KBM-7 (cell line): Measurements from ENCODE around the gene PODXL.

ENCODE experiments used
- DNase-seq: peaks from one replicate; pipeline ENCODE4 v3.0.0-alpha.2; 2015
- in situ Hi-C: fragments of 300-500 bp; cut with MboI; formaldehyde crosslinking; loops from 2 replicates; pipeline ENCODE4 v1.14.3; 2020; ENCODE audit warnings: low sequenced_read_pairs, low pct_unique_long_range_greater_than_20kb, mixed read lengths

Gene PODXL

DNA sequence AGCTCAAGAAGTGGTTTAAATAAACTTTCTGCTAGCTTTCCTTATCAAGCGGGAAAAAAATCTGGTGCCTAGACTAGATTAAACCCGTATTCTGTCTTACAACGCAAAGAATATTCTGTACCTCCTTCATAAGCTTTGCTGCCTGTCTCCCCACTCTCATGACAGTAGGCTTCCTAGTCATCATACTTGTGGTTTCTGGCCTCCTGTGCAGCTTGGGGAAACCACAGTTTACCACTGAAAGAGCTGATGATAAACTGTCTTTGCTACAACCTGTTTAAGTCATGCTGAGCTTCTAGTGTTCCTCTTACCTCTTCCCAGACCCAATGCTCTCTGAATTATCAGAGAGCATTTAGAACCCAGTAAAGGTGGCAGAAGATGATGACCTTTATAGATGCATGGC is 55.0 kb downstream of the PODXL start:
- DNase-seq: peak; percentile 39
- in situ Hi-C loops: no loop called here

DNA sequence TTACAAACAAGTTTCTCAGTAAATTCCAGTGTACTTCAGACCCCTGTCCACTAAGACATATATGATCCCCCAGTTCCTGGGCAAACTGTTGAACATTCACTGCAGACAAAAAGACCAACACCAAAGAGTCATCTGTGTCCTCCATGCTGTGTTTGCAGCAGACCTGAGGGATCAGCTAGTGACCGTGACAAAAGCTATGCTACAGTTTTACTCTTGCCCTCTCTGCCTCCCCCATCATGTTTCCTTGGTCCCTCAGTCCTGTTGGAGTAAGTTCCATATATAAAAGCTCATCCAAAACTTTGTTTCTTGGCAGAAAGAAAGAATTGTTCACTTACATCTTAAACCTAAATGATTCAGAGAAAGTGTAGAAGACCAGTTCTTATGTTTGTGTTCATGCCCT is 56.1 kb downstream of the PODXL start:
- no peak for DNase-seq
- in situ Hi-C loops: no loop called here

DNA sequence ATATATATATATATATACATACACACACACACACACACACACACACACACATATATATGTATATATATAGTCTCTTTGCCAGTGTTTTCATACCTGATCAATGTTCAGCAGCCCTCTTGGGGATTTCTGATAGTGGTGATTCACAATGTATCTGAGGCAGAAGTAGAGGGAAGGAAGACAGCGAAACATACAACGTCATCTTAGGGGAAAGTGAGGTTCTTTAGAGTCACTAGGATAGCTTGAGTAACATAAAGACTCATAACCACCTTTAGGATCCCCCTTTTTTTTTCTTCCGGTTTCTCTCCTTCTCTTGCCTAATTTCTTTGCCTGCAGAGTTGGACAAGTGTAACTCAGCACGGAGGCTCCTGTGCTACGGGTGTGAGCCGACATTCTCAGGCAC is 56.6 kb downstream of the PODXL start:
- DNase-seq: no peak
- in situ Hi-C loops: no loop called here

DNA sequence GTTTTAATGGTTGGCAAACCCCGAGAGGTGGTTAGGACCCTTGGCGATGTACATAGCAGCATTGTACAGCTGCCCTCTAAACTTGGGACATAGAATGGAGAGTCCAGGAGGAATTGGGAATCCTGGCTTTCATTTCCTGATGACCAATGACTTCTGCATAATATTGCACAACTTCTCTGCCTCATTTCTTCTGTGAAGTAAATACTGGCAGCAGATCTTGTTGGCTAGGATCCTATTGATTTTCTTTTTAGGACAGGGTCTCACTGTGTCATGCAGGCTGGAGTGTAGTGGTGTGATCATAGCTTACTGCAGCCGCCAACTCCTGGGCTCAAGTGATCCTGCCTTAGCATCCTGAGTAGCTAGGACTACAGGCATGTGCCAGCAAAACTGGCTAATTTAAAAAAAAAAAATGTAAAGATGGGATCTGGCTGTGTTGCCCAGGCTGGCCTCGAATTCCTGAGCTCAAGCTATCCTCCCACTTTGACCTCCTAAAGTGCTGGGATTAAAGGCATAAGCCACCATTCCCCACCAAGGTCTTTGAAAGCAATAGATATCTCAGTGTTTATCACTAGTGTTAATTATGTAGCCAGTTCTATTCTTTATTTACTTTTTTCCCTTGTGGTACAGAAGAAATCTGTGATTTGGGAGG is 58.1 kb downstream of the PODXL start:
- DNase-seq: no peak
- in situ Hi-C loops: no loop called here

DNA sequence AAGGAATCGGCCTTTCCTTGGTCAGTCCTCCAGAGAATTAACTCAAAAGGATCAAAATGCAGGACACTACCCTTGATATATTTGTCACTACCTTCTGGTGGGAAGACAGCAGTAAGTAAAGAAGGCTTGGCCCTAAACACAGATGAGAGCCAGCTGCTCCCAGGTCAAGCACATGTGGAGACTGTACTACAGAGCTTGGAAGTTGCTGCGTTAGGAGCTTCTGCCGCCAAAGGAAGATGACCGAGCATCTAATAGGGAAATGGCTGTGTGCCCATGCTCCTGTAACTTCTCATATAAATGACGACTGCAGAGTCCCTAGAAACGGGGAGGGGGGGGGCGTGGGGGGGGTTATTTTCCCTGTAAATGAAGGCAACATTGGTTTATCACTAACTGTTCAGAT is 59.0 kb downstream of the PODXL start:
- DNase-seq: no peak
- in situ Hi-C loops: no loop called here

DNA sequence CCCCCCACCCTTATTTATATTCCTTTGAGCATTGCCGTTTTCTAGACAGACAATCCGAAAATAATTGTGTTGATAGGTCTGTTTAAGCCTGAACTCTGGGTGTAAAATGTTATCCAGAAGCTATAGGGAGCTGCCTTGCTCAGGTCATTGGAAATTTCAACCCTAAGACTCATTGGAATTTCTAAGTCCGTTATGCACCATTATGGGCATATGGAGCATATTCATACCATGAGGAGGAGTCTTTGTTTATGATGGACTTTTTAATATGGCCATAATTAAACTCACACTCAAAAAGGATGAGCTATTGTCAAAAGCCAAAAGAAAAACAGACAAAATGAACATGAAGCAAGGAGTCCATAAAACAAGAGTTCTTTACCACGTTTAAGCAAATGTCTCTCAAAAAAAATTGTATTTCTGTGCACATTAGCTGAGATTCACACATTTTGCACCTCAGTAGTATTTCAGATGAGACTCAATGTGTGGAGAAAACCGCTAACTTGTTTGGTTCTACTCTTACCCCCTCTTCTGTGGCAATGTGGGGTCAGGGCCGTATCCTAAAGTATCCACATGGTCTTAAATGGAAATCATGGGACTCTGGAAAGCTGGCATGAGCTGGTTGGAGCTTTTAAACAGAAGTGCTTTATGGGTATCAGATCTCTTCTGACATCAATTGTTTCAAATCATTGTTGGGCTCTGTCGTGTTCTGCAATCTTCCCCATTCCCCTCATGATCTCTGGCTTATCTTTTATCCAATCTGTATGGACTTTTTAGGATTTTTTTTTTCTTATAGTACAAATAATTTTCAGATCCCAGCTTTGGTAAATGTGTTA is 60.5 kb downstream of the PODXL start:
- in situ Hi-C loops: no loop called here
- no peak for DNase-seq

DNA sequence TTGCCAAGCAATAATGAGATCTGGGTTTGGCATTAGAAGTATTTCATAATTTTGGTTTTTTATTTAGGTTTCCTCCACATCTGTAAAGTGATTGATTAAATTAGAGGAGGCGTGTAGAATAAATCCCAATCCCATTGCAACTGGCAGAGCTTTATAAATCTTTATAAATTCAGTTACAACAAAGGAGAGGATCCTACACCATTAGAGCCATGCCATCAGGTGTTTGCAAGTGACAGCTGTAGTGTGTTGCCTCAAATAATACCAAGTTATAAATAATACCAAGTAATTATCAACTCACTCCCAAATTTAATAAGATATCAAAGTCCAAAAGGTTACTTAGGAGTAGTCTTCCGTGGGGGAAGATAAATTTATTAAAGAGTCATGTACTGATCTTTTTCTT is 62.2 kb downstream of the PODXL start:
- no peak for DNase-seq
- in situ Hi-C loops: no loop called here

DNA sequence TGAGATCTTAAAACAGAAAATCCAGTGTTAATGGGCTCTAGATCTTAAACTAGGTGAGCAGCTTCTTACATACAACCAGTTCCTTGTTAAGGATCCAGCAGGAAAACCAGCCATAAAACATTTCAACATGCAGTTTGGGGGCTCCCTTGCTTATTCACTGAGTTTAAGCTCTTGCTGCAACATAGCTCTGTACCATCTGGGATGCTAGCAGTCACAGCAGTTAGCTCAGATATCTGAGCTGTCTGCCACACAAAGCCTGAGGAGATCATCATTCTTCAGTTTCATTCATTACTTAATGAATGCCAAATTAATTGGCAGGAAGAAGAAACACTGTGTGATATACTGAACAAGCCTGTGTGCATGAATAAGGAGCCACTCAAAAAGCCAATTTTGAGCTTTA is 62.8 kb downstream of the PODXL start:
- in situ Hi-C loops: no loop called here
- DNase-seq: no peak

DNA sequence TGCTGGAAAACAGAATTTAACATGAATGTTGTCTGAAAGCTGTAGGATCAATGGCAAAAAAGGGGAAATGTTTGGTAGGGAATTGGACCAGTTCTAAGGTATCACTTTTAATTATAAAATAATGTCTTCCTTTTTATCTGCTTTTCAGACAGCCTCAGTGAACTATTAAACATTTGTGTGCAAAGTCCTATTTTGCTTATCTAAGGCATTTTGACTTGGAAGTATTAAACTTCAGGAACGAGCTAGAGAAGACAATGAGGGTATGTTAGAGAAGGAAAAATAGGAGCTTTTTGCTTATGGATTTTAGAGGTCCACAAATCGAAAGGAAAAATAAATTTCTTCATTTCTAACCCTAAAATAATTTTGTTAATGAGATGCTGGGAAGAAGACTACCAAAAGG is 63.3 kb downstream of the PODXL start:
- in situ Hi-C loops: no loop called here
- DNase-seq: no peak

DNA sequence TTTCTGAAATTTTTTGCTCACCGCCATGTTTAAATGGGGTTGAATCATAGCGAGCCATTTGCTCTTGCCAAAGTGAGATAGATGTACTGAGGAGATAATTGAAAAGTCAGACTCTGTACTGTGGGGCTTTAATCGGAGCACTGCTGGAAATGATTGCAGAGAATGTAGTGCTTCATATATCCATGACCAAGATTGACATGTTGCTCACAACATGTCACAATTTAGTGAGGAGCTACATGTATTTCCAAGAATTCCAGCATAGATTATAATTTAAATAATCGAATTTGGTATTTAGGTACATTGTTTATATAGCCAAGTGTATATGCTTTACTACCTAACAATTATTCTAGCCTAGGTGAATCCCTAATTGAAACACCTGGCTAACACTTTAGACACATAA is 66.5 kb downstream of the PODXL start:
- in situ Hi-C loops: no loop called here
- DNase-seq: no peak

DNA sequence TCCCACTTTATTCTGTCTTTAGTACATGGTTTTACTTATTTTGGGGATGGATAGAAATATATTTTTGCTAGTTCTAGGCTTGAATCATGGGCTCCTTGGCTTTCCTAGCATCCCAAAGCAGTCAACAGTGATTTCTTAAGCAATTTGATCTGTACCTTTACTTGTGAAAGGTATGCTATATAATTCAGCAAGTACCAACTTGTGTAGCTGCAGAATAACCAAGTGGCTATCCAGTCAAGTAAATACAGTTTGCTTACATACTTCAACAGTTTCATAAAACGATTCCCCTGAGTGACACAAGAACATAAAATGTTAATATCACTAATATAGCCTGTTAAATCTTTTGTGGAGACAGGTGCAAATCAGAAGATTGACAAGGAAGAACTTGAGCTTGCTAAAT is 67.2 kb downstream of the PODXL start:
- in situ Hi-C loops: no loop called here
- DNase-seq: no peak

DNA sequence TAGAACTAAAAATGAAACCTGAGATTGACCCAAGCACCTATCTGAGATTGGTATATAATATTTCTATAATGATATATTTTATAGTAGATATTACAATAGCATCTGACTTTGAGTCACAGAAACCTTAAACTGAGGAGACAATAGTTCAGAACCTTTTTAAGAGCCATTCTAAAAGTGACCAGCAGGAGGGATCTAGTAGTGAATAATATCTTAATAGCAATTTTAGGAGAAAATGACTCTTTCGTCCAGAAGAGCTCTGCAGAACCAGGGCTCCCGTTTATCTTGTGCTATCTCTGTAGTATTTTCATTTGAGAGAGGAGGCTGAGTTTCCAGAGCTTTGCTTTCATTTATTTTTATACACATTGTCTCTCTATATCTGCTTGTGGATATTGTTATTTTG is 68.1 kb downstream of the PODXL start:
- DNase-seq: no peak
- in situ Hi-C loops: no loop called here

DNA sequence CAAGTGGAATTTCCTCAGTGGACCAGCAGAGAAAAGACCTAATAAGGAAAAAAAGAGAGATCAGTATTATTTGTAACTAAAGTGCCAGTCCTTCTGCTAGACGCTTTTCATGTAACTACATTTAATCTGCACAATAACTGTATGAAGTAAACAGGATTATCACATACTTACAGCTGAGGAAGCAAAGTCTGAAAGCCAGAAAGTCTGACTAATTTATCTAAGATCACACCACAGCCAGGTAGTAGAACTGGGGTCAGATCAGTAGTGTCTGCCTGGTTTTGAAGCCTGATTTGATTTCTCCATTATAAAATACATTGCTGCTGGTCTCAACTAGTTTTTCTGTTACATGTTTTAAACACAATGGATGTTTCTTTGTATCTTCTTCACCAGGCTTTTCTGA is 69.2 kb downstream of the PODXL start:
- in situ Hi-C loops: no loop called here
- no peak for DNase-seq

DNA sequence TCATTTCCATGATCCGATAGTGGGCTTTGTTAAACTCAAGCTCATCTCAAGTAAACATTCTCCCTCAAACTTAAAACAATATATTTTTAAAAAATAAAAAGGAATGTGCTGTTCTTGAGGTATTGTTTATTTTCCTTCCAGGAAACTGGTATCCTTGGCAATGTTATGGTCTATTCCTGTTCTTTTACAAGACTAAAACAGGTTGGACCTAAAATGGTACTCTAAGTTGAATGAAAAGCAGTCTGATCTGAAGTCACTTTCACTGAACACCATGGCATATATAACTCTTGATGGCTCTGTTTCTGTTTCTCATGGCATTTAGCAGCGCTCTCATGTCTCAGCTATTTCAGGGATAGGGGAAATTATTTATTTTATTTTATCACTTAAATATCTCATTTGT is 70.1 kb downstream of the PODXL start:
- in situ Hi-C loops: no loop called here
- no peak for DNase-seq

DNA sequence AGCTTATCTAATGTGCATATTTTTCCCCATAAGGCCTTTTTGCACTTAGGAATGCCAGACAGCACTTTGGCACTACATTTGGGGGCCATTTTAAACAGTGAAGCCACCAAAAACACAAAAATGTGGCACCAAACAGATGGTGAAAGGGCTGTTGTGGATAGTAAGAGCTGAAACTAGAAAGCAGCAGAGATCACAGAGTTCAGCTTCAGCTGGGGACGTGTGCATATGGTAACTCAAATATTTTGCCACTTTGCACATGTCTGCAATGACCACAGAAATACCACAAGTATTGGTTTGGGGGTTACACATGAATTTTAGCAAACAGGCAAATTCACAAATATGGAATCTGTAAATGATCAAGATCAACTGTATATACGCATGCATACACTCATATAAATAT is 72.8 kb downstream of the PODXL start:
- in situ Hi-C loops: no loop called here
- no peak for DNase-seq

DNA sequence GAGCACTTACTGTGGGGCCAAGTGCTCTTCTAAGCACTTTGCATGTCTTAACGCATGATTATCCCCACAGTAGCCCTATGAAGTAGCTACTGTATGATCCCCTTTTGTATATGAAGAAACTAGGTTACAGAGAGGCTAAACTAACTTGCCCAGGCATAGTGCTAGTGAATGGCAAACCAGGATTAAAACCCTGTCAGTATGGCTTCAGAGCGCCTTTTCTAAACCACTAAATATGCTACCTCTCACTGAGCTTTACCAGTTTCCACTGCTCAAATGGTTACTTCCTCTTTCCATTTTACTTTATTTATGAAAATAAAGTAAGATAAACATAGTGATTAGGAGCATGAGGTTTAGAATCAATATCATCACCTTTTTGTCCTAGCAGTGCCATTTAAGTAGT is 73.6 kb downstream of the PODXL start:
- no peak for DNase-seq
- in situ Hi-C loops: no loop called here

DNA sequence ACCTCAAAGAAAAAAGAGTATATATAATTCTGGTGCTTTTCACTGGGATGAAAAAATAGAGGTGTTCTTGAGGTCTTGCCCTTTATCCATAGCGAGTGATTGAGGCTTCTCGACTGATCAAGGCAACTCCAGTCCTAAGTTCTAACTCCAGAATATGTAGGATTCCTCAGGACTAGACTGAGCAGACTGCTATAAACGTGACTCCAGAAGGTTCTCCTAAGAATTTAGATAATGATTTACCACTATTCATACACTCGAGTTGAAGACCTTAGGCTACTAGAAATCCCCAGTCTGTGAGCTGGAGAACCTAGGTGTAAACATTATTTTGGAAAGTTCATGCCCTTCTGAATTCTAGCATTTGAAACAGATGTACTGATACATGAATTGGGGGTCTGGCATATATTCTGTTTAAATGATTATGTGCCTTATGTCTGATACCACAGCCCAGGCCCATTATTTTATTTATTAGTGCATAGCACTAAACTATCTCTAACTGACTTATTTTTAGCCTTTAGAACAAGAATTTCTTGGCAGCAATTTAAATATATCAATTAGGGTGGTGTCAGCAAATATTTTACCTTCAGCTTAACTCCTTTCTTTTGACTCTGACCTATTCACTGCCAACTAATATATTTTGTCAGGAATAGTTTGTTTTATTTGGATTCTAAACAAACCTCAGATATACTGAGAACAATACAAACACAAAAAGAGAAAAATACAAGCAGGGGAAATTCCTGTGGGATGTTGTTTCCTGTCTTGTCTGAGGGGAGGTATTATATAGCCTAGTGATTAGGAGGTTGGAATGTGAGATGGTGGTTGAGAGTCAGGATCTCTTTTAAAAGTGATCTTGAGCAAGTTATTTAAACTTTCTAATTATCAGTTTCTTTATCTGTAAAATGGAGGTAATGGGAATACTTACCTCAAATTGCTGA is 75.8 kb downstream of the PODXL start:
- in situ Hi-C loops: no loop called here
- DNase-seq: no peak

DNA sequence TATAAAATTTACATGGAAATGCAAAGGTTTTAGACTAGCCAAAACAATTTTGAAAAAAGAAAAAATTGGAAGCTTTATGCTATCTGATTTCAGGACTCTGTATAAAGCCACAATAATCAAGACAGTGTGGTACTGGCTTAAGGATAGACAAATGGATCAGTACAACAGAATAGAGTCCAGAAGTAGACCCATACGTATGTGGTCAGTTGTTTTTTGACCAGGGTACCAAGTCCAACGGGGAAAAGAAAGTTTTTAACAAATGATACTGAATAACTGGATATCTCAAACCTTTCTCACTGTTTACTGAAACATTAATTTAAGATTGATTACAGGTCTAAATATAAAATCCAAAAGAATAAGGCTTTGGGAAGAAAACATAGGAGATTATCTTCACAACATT is 79.7 kb downstream of the PODXL start:
- no peak for DNase-seq
- in situ Hi-C loops: no loop called here

DNA sequence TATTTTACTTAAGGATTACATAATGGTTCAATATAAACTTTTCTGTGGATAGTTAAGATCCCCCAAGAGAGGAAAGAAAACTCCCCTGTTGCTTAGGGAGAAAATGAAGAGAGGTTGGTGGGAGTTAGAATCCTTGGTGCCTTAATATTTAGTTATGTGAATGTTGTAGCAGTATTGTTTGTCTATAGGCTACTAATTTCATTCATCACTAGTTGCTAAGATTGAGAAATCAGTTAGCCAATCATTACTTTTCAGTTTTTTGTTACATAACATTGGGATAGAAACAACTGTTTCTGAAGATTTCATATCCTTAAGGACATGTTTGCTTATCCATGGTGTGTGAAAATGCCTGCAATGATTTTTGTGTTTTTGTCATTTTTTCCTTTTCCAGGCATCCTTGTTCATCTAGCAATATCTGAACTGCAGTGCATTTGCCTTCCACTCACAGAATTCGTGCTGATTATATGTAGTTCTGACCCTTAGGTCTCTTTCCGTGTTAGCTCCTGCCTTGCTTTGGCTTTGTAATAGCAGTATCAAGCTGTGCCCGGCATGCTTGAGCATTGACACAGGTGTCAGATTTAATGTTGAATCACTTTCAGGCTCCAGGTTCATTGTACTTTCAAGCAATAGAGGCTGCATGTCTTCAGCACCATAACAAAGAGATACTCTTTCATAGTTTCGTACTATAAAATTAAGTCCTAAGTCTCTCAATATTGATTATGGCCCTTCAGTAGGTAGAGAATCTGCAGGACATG is 85.0 kb downstream of the PODXL start:
- in situ Hi-C loops: no loop called here
- DNase-seq: no peak
